ENCODE data around the gene SEMA5B.
A peak's percentile ranks its signal among the peaks of the same experiment; 100 is the strongest.

The SEMA5B gene

GRCh38 chr3:122938783-122939425 lies 88.7 kb downstream of the SEMA5B start:
- no peak for DNase-seq (ENCODE audit: low read depth, low spot score)
- no peak overlapping the region for H3K4me3 ChIP-seq (ENCODE audit: low read length)

GRCh38 chr3:122937745-122938144 lies 89.8 kb downstream of the SEMA5B start:
- no peak overlapping the region for H3K4me3 ChIP-seq (ENCODE audit: low read length)
- DNase-seq (ENCODE audit: low read depth, low spot score) = no peak

- DNase-seq (ENCODE audit: low read depth, low spot score) = no peak
These were observed 90.6 kb downstream of the SEMA5B start for GRCh38 chr3:122936986-122937385.

GRCh38 chr3:122936335-122936734 lies 91.2 kb downstream of the SEMA5B start:
- DNase-seq (ENCODE audit: low read depth, low spot score) = no peak
- H3K4me3 ChIP-seq (ENCODE audit: low read length) = no peak overlapping the region

More at GRCh38 chr3:122936986-122937385, 90.6 kb downstream of the SEMA5B start:
- no peak overlapping the region for H3K4me3 ChIP-seq (ENCODE audit: low read length)

- DNase-seq (ENCODE audit: low read depth, low spot score) = no peak
- H3K4me3 ChIP-seq (ENCODE audit: low read length) = no peak overlapping the region
These were observed 93.3 kb downstream of the SEMA5B start for GRCh38 chr3:122934251-122934650.

- no peak for DNase-seq (ENCODE audit: low read depth, low spot score)
- no peak overlapping the region for H3K4me3 ChIP-seq (ENCODE audit: low read length)
These were observed 95.2 kb downstream of the SEMA5B start for GRCh38 chr3:122932251-122932967.

- no peak for DNase-seq (ENCODE audit: low read depth, low spot score)
- no peak overlapping the region for H3K4me3 ChIP-seq (ENCODE audit: low read length)
These were observed 95.9 kb downstream of the SEMA5B start for GRCh38 chr3:122931636-122932035.

- DNase-seq (ENCODE audit: low read depth, low spot score) = no peak
- no peak overlapping the region for H3K4me3 ChIP-seq (ENCODE audit: low read length)
These were observed 97.2 kb downstream of the SEMA5B start for GRCh38 chr3:122930063-122930997.

- no peak for DNase-seq (ENCODE audit: low read depth, low spot score)
- no peak overlapping the region for H3K4me3 ChIP-seq (ENCODE audit: low read length)
These were observed 98.1 kb downstream of the SEMA5B start for GRCh38 chr3:122929188-122930062.

- no peak for DNase-seq (ENCODE audit: low read depth, low spot score)
- H3K4me3 ChIP-seq (ENCODE audit: low read length) = no peak overlapping the region
These were observed 99.0 kb downstream of the SEMA5B start for GRCh38 chr3:122928396-122929187.

GRCh38 chr3:122927726-122928125 lies 99.8 kb downstream of the SEMA5B start:
- DNase-seq (ENCODE audit: low read depth, low spot score) = no peak
- no peak overlapping the region for H3K4me3 ChIP-seq (ENCODE audit: low read length)

GRCh38 chr3:122926811-122927210 lies 100.8 kb downstream of the SEMA5B start:
- H3K4me3 ChIP-seq (ENCODE audit: low read length) = no peak overlapping the region
- no peak for DNase-seq (ENCODE audit: low read depth, low spot score)

GRCh38 chr3:122926322-122926721 lies 101.2 kb downstream of the SEMA5B start:
- H3K4me3 ChIP-seq (ENCODE audit: low read length) = no peak overlapping the region
- no peak for DNase-seq (ENCODE audit: low read depth, low spot score)

GRCh38 chr3:122925756-122926155 lies 101.8 kb downstream of the SEMA5B start:
- DNase-seq (ENCODE audit: low read depth, low spot score) = no peak
- no peak overlapping the region for H3K4me3 ChIP-seq (ENCODE audit: low read length)

- no peak overlapping the region for H3K4me3 ChIP-seq (ENCODE audit: low read length)
- no peak for DNase-seq (ENCODE audit: low read depth, low spot score)
These were observed 103.5 kb downstream of the SEMA5B start for GRCh38 chr3:122924056-122924455.

- DNase-seq (ENCODE audit: low read depth, low spot score) = no peak
- H3K4me3 ChIP-seq (ENCODE audit: low read length) = no peak overlapping the region
These were observed 104.0 kb downstream of the SEMA5B start for GRCh38 chr3:122923611-122924010.

- DNase-seq (ENCODE audit: low read depth, low spot score) = peak; percentile 24
- no peak overlapping the region for H3K4me3 ChIP-seq (ENCODE audit: low read length)
These were observed 105.5 kb downstream of the SEMA5B start for GRCh38 chr3:122921791-122922651.

All from Jurkat, Clone E6-1 (cell line).